Endothelial cell of umbilical vein (primary cell): ENCODE results near the gene PRMT9. TPM values are rescaled to one million over a fixed set of nuclear protein-coding genes. Genes with fewer than 3 reads are reported as not detected.

Experiments used
- BruUV-seq: library from RNA; stranded (reverse); fragments of 400-500 nt; replicated peaks from 2 replicates; lab custom pipeline; 2021; lab: Mats Ljungman, UMichigan
- CTCF ChIA-PET: fragments of 300-600, 350-600 bp; sonication (Branson Sonifier 250); formaldehyde crosslinking; loops from one replicate; lab custom pipeline; 2021; ENCODE audit warnings: antibody characterized with exemption, inconsistent platforms; lab: Charles Lee
- POLR2A ChIA-PET: fragments of 300-600, 350-600 bp; sonication (Branson Sonifier 250); formaldehyde crosslinking; loops from one replicate; lab custom pipeline; 2021; ENCODE audit warnings: antibody characterized with exemption, inconsistent platforms; lab: Charles Lee
- DNase-seq: peaks from one replicate; pipeline ENCODE4 v3.0.0-alpha.2; 2011; ENCODE audit warnings: low read depth, low spot score
- FAIRE-seq: peaks from 2 replicates; lab custom pipeline; 2011; peaks lifted over from hg19 to GRCh38; lab: Jason Lieb, UNC
- H2AFZ ChIP-seq: 2 replicates; pipeline ENCODE4 v1.6.0; 2012; ENCODE audit warnings: low read depth, low read length, control low read depth, inconsistent platforms
- H3K27ac ChIP-seq: 2 replicates; pipeline ENCODE4 v1.5.1; 2011; ENCODE audit warnings: low read depth, mild to moderate bottlenecking, control low read depth, low read length, moderate library complexity; ENCODE audit not compliant: insufficient read depth
- H3K27me3 ChIP-seq, 2 experiments: 2 replicates each; pipeline versions ENCODE4 v1.6.0 to v1.6.1; 2011; ENCODE audit warnings: low read length in 2 of 2, mixed read lengths in 1 of 2; ENCODE audit not compliant: control insufficient read depth in 2 of 2, insufficient read depth in 2 of 2
- H3K36me3 ChIP-seq, 2 experiments: 2 replicates in 1 of 2; 3 replicates in 1 of 2; pipeline ENCODE4 v1.5.1; 2011; ENCODE audit warnings: low read length in 2 of 2, mild to moderate bottlenecking in 1 of 2, moderate library complexity in 1 of 2; ENCODE audit not compliant: control insufficient read depth in 2 of 2, insufficient read depth in 2 of 2; ENCODE audit errors: extremely low read depth in 1 of 2
- H3K4me1 ChIP-seq: 3 replicates; pipeline ENCODE4 v1.5.1; 2011; ENCODE audit warnings: mild to moderate bottlenecking, low read length; ENCODE audit not compliant: control insufficient read depth, insufficient read depth; ENCODE audit errors: extremely low read depth
- H3K4me2 ChIP-seq: 2 replicates; pipeline ENCODE4 v1.6.1; 2011; ENCODE audit warnings: low read length, control low read depth, mixed read lengths; ENCODE audit not compliant: insufficient read depth
- H3K4me3 ChIP-seq, 3 experiments: fragments of 200-600 bp in 1 of 3; sonication (generic), shearing (Covaris generic) in 1 of 3; replicated peaks in 1 of 3; 2 replicates each; pipeline ENCODE4 v1.5.1; 2011 to 2016; ENCODE audit warnings: control low read depth in 3 of 3, low read length in 3 of 3, mild to moderate bottlenecking in 2 of 3, inconsistent platforms in 1 of 3, low read depth in 1 of 3, moderate library complexity in 1 of 3; ENCODE audit not compliant: insufficient read depth in 1 of 3
- H3K79me2 ChIP-seq: 2 replicates; pipeline ENCODE4 v1.6.0; 2012; ENCODE audit warnings: low read length, inconsistent platforms; ENCODE audit not compliant: control insufficient read depth, insufficient read depth
- H3K9ac ChIP-seq: replicated peaks from 2 replicates; pipeline ENCODE3; 2011; ENCODE audit warnings: low read length, control low read depth; ENCODE audit not compliant: insufficient read depth; ENCODE audit errors: extremely low read depth
- H3K9me1 ChIP-seq: replicated peaks from 3 replicates; pipeline ENCODE4 v1.6.0; 2011; ENCODE audit warnings: mild to moderate bottlenecking, low read length; ENCODE audit not compliant: control insufficient read depth, insufficient read depth; ENCODE audit errors: extremely low read depth
- H3K9me3 ChIP-seq: replicated peaks from 2 replicates; pipeline ENCODE4 v1.5.1; 2012; ENCODE audit warnings: low read length, inconsistent platforms; ENCODE audit not compliant: control insufficient read depth, insufficient read depth
- H4K20me1 ChIP-seq: replicated peaks from 2 replicates; pipeline ENCODE3; 2011; ENCODE audit warnings: mild to moderate bottlenecking, low read length; ENCODE audit not compliant: control insufficient read depth, insufficient read depth; ENCODE audit errors: extremely low read depth
- FOS ChIP-seq: IDR thresholded peaks from 2 replicates; pipeline ENCODE4 v1.6.1; 2011; ENCODE audit warnings: mild to moderate bottlenecking, low read length, moderate library complexity, borderline replicate concordance; ENCODE audit not compliant: insufficient read depth
- GATA2 ChIP-seq: IDR thresholded peaks from 2 replicates; pipeline ENCODE4 v1.7.0; 2011; ENCODE audit warnings: low read depth, mild to moderate bottlenecking, moderate library complexity, mixed read lengths, low read length; ENCODE audit not compliant: insufficient read length, insufficient read depth
- JUN ChIP-seq: IDR thresholded peaks from 2 replicates; pipeline ENCODE4 v1.6.1; 2011; ENCODE audit warnings: borderline replicate concordance, low read depth; ENCODE audit not compliant: insufficient read length, insufficient read depth
- MYC ChIP-seq: IDR thresholded peaks from one replicate; pipeline ENCODE4 v1.6.1; 2011; ENCODE audit warnings: mild to moderate bottlenecking, low read depth, low read length
- POLR2AphosphoS5 ChIP-seq: IDR thresholded peaks from 2 replicates; pipeline ENCODE4 v1.6.1; 2012; ENCODE audit warnings: low read depth, mild to moderate bottlenecking, control low read depth, low read length, moderate library complexity; ENCODE audit not compliant: insufficient read depth
- dilution Hi-C: fragments of 300-500 bp; cut with MboI; formaldehyde crosslinking; loops from one replicate; pipeline ENCODE4 v1.15.0; 2019; ENCODE audit warnings: low sequenced_read_pairs; ENCODE audit not compliant: extremely low pct_ligation_motif_present
- intact Hi-C: fragments of 100-400 bp; cut with micrococcal nuclease; formaldehyde crosslinking; loops from one replicate; pipeline ENCODE4 v1.10.0; 2022
- polyA plus RNA-seq, 4 experiments: library from polyadenylated mRNA; depleted of rRNA in 3 of 4; stranded (reverse) in 3 of 4; unstranded in 1 of 4; fragments of >200 nt; gene quantifications; 2 replicates each; pipeline versions ENCODE4 v1.2.1 to v1.2.3, GENCODE V29; 2011 to 2012; ENCODE audit warnings: missing spikeins in 1 of 4
- total RNA-seq: library from RNA; stranded (reverse); gene quantifications from 2 replicates; pipeline ENCODE4 v1.2.3, GENCODE V29; 2021
- TF ChIP-seq, protein P1 (sequence below): IDR thresholded peaks from 2 replicates; pipeline ENCODE4 v1.6.1; 2011; ENCODE audit not compliant: insufficient read depth, insufficient read length
- TF ChIP-seq, protein P2 (sequence below), 2 donors: IDR thresholded peaks; 1 replicate in 1 of 2; 2 replicates in 1 of 2; pipeline ENCODE4 v1.5.1; 2011; ENCODE audit warnings: low read length in 2 of 2, mild to moderate bottlenecking in 2 of 2, moderate library complexity in 2 of 2, control low read depth in 1 of 2, inconsistent platforms in 1 of 2, low read depth in 1 of 2; ENCODE audit not compliant: insufficient read depth in 1 of 2; ENCODE audit errors: extremely low read depth in 1 of 2

Gene PRMT9
- total and polyA plus RNA-seq, 2 donors (not counting 3 experiments of a cell fraction or from before 2014, with no cell fraction given) = 3.2 to 9.0 TPM

DNA sequence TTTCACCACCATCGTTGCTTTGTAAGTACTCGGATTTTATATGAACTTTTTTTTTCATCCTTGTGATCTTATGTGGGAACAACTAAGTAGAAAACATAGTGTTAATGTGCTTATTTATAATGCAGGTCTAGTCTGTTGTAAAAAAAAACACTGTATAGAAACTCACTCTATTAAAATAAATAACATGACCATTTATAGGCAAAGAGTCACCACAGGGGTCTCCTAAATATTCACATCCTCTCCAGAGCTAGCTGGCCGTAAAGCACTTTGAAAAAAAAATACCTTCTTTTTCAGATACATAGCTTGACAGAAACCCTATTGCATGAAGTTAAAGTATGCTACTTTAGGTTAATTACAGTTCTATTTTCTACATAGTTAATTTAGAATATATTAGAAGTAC lies 55.5 kb downstream of the PRMT9 start:
- H3K4me3 ChIP-seq = no peak overlapping the region
- H2AFZ ChIP-seq = no peak overlapping the region
- no TSS peak for BruUV-seq
- H3K9me1 ChIP-seq = no peaks in the 10 kb centered on the region
- no peak overlapping the region for H3K27ac ChIP-seq
- intact Hi-C loops (no loop called here), dilution Hi-C loops (no loop called here)
- H3K79me2 ChIP-seq = no peaks in the 10 kb centered on the region
- ChIA-PET POLR2A (no interaction called here), CTCF (interaction anchor here (0.8 to 6.8 kb wide), 3 partner anchors 8 to 238 kb away, joined by 3 to 65 read pairs (median 4); partner anchors contain the start of gene TMEM184C)
- no peak overlapping the region for H3K9ac ChIP-seq
- no peak for TF ChIP-seq GATA2
- no peak for TF ChIP-seq FOS
- no peak for TF ChIP-seq MYC
- H3K36me3 ChIP-seq = peaks cover 19 to 30% of the 10 kb centered on the region in 2 experiments
- no peaks in the 10 kb centered on the region for H3K9me3 ChIP-seq
- DNase-seq = no peak
- no peaks in the 10 kb centered on the region for H4K20me1 ChIP-seq
- H3K4me1 ChIP-seq = no peaks in the 10 kb centered on the region
- FAIRE-seq = no peak
- H3K4me2 ChIP-seq = no peak overlapping the region
- H3K27me3 ChIP-seq = no peaks in the 10 kb centered on the region

DNA sequence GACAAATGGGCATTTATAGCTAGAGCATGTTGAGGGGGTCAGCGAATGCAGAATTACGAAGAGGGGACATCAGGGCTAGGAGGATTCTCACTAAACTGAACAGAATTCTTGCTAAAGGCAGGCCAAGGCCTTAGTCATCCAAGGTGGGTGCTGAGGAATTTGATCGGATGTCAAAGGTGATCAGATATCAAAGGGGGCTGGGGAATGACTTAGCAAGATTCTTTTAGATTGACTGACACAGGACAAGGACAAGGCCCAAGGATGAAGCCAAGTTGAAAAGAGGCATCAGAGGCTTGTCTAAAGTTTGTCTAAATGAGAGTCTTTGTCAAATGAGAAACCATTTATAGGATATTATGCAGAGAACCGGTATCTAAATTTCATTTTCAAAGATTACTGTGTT lies 57.1 kb downstream of the PRMT9 start:
- H3K9me1 ChIP-seq = no peaks in the 10 kb centered on the region
- H3K4me1 ChIP-seq = no peaks in the 10 kb centered on the region
- dilution Hi-C loops = no loop called here

More for the DNA sequence above, 57.1 kb downstream of the PRMT9 start:
- POLR2A ChIA-PET = no interaction called here
- no peak overlapping the region for H3K4me2 ChIP-seq
- peaks cover 4% of the 10 kb centered on the region for H3K79me2 ChIP-seq
- no peaks in the 10 kb centered on the region for H3K9me3 ChIP-seq
- peaks cover 14 to 24% of the 10 kb centered on the region in 2 experiments for H3K36me3 ChIP-seq
- no peak overlapping the region for H2AFZ ChIP-seq
- intact Hi-C loops = no loop called here
- no peaks in the 10 kb centered on the region for H3K27me3 ChIP-seq
- no peak overlapping the region for H3K4me3 ChIP-seq
- H3K27ac ChIP-seq = no peak overlapping the region
- DNase-seq = no peak
- CTCF ChIA-PET = interaction anchor here (4.8 kb wide), 1 partner anchor 239 kb away, joined by 31 read pairs; no protein-coding TSS in a partner anchor
- H3K9ac ChIP-seq = no peak overlapping the region
- no peak for FAIRE-seq
- H4K20me1 ChIP-seq = no peaks in the 10 kb centered on the region
- no TSS peak for BruUV-seq
- TF ChIP-seq, protein P1, sequence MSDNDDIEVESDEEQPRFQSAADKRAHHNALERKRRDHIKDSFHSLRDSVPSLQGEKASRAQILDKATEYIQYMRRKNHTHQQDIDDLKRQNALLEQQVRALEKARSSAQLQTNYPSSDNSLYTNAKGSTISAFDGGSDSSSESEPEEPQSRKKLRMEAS = no peak
- TF ChIP-seq JUN (no peak), POLR2AphosphoS5 (no peak), MYC (no peak), FOS (no peak)
- TF ChIP-seq, protein P2, sequence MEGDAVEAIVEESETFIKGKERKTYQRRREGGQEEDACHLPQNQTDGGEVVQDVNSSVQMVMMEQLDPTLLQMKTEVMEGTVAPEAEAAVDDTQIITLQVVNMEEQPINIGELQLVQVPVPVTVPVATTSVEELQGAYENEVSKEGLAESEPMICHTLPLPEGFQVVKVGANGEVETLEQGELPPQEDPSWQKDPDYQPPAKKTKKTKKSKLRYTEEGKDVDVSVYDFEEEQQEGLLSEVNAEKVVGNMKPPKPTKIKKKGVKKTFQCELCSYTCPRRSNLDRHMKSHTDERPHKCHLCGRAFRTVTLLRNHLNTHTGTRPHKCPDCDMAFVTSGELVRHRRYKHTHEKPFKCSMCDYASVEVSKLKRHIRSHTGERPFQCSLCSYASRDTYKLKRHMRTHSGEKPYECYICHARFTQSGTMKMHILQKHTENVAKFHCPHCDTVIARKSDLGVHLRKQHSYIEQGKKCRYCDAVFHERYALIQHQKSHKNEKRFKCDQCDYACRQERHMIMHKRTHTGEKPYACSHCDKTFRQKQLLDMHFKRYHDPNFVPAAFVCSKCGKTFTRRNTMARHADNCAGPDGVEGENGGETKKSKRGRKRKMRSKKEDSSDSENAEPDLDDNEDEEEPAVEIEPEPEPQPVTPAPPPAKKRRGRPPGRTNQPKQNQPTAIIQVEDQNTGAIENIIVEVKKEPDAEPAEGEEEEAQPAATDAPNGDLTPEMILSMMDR (IDR thresholded peaks at IDR 0.05; ENCODE audit: extremely low read depth in 1 of 2, insufficient read depth in 1 of 2, low read depth in 1 of 2, low read length in 2 of 2) = no peak
